Measurements from ENCODE around the gene DHRS7B. TPM values are rescaled to one million over a fixed set of nuclear protein-coding genes. Genes with fewer than 3 reads are reported as not detected.
"Not testable (repeated sequence)": the region's sequence is repeated elsewhere in the genome, so short reads cannot be mapped to it uniquely, and the experiment has no call there.

DHRS7B gene
- total RNA-seq, 1 donor from 2014 or later = 31.7 TPM

DNA sequence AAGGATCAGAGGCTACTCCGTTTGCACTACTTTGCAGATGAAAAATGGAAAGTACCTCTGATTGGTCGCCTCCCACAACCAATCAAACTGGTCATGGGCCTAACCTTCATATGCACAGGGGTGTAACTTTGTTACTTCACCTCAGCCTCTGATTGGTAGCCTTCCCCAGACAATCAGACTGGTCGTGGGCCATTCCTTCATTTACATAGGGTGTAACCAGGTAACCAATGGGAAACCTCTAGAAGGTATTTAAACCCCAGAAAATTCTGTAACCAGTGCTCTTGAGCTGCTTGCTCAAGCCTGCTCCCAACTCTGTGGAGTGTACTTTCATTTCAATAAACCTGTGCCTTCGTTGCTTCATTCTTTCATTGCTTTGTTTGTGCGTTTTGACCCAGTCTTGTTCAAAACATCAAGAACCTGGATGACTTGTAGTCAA lies 44.7 kb upstream of the DHRS7B start:
- H3K4me1 ChIP-seq = peaks cover 5% of the 10 kb centered on the region
- H3K27me3 ChIP-seq = no peaks in the 10 kb centered on the region
- H3K9me3 ChIP-seq = no peaks in the 10 kb centered on the region
- no peak overlapping the region for H3K27ac ChIP-seq
- no peak overlapping the region for H3K4me3 ChIP-seq
- no peaks in the 10 kb centered on the region for H3K36me3 ChIP-seq
- intact Hi-C loops (cut with DNase I) = no loop called here
- TF ChIP-seq POLR2A (IDR thresholded peaks at IDR 0.05) (no peak), POLR2AphosphoS5 (IDR thresholded peaks at IDR 0.05; ENCODE audit: insufficient read depth in 1 of 2, low read depth in 1 of 2) (no peak)
- TF ChIP-seq, protein P1, sequence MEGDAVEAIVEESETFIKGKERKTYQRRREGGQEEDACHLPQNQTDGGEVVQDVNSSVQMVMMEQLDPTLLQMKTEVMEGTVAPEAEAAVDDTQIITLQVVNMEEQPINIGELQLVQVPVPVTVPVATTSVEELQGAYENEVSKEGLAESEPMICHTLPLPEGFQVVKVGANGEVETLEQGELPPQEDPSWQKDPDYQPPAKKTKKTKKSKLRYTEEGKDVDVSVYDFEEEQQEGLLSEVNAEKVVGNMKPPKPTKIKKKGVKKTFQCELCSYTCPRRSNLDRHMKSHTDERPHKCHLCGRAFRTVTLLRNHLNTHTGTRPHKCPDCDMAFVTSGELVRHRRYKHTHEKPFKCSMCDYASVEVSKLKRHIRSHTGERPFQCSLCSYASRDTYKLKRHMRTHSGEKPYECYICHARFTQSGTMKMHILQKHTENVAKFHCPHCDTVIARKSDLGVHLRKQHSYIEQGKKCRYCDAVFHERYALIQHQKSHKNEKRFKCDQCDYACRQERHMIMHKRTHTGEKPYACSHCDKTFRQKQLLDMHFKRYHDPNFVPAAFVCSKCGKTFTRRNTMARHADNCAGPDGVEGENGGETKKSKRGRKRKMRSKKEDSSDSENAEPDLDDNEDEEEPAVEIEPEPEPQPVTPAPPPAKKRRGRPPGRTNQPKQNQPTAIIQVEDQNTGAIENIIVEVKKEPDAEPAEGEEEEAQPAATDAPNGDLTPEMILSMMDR (IDR thresholded peaks at IDR 0.05) = no peak
- DNase-seq (ENCODE audit: extremely low spot score in 2 of 2) = no peak

DNA sequence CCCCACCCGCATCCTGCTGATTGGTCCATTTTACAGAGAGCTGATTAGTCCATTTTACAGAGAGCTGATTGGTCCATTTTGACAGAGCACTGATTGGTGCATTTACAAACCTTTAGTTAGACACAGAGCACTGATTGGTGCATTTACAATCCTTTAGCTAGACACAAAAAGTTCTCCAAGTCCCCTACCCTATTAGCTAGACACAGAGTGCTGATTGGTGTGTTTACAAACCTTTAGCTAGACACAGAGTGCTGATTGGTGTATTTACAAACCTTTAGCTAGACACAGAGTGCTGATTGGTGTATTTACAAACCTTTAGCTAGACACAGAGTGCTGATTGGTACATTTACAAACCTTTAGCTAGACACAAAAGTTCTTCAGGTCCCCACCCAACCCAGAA lies 41.5 kb upstream of the DHRS7B start:
- H3K4me1 ChIP-seq; H3K36me3 ChIP-seq; H3K4me3 ChIP-seq; intact Hi-C loops (cut with DNase I); H3K27me3 ChIP-seq; DNase-seq (ENCODE audit: extremely low spot score in 2 of 2); H3K27ac ChIP-seq; H3K9me3 ChIP-seq: not testable (repeated sequence)

DNA sequence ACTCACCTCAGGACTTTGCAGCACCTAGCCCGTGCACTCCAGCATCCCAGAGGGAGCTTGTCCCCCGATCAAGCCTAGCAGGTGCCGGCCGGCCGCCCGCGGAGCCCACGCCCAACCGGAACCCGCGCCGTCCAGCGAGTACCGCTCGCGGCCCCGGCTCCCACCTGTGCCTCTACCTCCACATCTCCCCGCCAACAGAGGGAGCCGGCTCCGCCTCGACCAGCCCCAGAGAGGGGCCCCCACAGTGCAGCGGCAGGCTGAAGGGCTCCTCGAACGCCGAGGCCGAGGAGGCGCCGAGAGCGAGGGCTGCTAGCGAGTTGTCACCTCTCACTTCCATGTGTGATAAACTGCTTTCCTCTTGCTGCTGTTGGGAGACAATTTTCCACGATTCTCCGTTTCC lies 41.1 kb upstream of the DHRS7B start:
- H3K27me3 ChIP-seq = no peaks in the 10 kb centered on the region
- no peaks in the 10 kb centered on the region for H3K4me1 ChIP-seq
- TF ChIP-seq POLR2AphosphoS5 (IDR thresholded peaks at IDR 0.05; ENCODE audit: insufficient read depth in 1 of 2, low read depth in 1 of 2) (no peak), POLR2A (IDR thresholded peaks at IDR 0.05) (no peak)
- TF ChIP-seq, protein P1 (IDR thresholded peaks at IDR 0.05) = no peak
- intact Hi-C loops (cut with DNase I) = no loop called here
- no peaks in the 10 kb centered on the region for H3K9me3 ChIP-seq
- H3K4me3 ChIP-seq = no peak overlapping the region
- DNase-seq (ENCODE audit: extremely low spot score in 2 of 2) = no peak
- H3K36me3 ChIP-seq = no peaks in the 10 kb centered on the region
- H3K27ac ChIP-seq = no peak overlapping the region

DNA sequence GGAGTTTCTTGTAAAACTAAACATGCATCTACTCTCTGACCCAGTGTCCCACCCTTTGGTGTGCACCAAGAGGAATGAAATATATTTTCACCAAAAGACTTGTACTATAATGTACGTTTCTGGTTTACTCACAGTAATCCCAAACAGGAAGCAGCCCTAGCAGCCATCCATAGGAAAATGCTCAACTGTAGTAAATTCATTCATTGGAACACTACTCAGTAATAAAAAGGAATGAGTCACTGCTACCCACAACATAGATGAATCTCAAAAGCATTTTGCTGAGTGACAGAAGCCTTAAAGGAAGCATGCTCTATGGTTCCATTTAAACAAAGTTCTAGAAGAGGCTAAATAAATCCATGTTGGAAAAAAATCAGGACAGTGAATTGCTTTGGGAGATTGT lies 37.6 kb upstream of the DHRS7B start:
- Histone ChIP-seq H3K9me3 (no peaks in the 10 kb centered on the region), H3K27me3 (no peaks in the 10 kb centered on the region), H3K27ac (no peak overlapping the region), H3K36me3 (no peaks in the 10 kb centered on the region), H3K4me1 (no peaks in the 10 kb centered on the region), H3K4me3 (no peak overlapping the region)
- TF ChIP-seq, protein P1 (IDR thresholded peaks at IDR 0.05) = no peak
- TF ChIP-seq POLR2AphosphoS5 (IDR thresholded peaks at IDR 0.05; ENCODE audit: insufficient read depth in 1 of 2, low read depth in 1 of 2) (no peak), POLR2A (IDR thresholded peaks at IDR 0.05) (no peak)
- intact Hi-C loops (cut with DNase I) = no loop called here
- no peak for DNase-seq (ENCODE audit: extremely low spot score in 2 of 2)

DNA sequence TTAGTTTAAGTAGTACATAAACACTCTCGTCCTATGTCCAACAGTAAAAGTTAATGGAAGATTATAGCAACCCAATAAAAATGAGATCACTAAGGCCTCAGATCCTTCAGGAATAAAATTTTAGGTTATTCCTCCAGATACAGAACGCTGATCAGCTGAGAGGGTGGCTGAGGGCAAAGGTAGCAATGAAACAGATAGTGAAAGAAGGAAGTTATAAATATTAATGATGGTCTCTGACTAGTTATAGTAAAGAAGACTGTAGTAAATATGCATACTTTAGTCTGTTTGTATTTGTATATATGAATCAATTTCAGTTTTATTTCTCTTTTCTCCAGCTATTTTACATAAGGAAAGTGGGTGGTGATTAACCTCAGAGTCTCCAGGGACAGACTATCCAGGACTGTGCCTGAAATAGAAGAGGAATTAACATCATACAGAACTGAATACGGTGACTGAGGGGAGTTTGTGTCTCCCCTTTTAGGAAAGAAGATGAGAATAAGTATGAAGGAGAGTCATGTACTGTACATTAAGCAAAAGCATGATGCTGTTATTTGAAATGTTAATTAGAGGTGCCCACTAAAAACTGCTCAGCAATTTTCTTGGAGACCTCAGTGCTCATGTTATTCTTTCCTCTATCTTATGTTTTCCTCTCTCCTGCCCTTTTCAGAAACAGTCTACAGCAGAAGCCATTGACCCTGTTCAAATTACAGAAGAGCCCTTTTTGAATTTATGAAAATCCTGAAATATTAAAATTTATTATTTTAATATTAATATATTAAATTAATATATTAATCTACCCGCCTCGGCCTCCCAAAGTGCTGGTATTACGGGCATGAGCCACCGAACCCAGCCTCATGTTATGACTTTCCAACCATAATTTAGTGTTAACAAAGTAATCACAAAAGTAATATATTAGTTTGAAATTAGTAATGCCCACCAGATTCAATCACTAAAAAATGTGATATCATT lies 36.5 kb upstream of the DHRS7B start:
- H3K27ac ChIP-seq = no peak overlapping the region
- no peaks in the 10 kb centered on the region for H3K9me3 ChIP-seq
- DNase-seq (ENCODE audit: extremely low spot score in 2 of 2) = no peak
- TF ChIP-seq POLR2A (IDR thresholded peaks at IDR 0.05) (no peak), POLR2AphosphoS5 (IDR thresholded peaks at IDR 0.05; ENCODE audit: insufficient read depth in 1 of 2, low read depth in 1 of 2) (no peak)
- H3K4me1 ChIP-seq = no peaks in the 10 kb centered on the region
- H3K4me3 ChIP-seq = no peak overlapping the region
- intact Hi-C loops (cut with DNase I) = no loop called here
- H3K27me3 ChIP-seq = no peaks in the 10 kb centered on the region
- H3K36me3 ChIP-seq = no peaks in the 10 kb centered on the region
